ENCODE results near the gene WWOX.

The WWOX gene

GRCh38 chr16:79064256-79064972 is 965.0 kb downstream of the WWOX start:
- DNase-seq (ENCODE audit: low read depth in 2 of 2) = no peak

- DNase-seq (ENCODE audit: low read depth in 2 of 2) = no peak
These were observed 967.1 kb downstream of the WWOX start for GRCh38 chr16:79066561-79066960.

GRCh38 chr16:79067600-79067999 is 968.1 kb downstream of the WWOX start:
- DNase-seq (ENCODE audit: low read depth in 2 of 2) = no peak

- DNase-seq (ENCODE audit: low read depth in 2 of 2) = no peak
These were observed 969.7 kb downstream of the WWOX start for GRCh38 chr16:79069121-79069520.

- DNase-seq (ENCODE audit: low read depth in 2 of 2) = no peak
These were observed 970.2 kb downstream of the WWOX start for GRCh38 chr16:79069633-79070032.

GRCh38 chr16:79071424-79071823 is 972.0 kb downstream of the WWOX start:
- DNase-seq (ENCODE audit: low read depth in 2 of 2) = no peak

- DNase-seq (ENCODE audit: low read depth in 2 of 2) = no peak
These were observed 973.1 kb downstream of the WWOX start for GRCh38 chr16:79072517-79072916.

- DNase-seq (ENCODE audit: low read depth in 2 of 2) = no peak
These were observed 974.1 kb downstream of the WWOX start for GRCh38 chr16:79073566-79073965.

- DNase-seq (ENCODE audit: low read depth in 2 of 2) = no peak
These were observed 975.1 kb downstream of the WWOX start for GRCh38 chr16:79074541-79074940.

GRCh38 chr16:79074951-79075350 is 975.5 kb downstream of the WWOX start:
- no peak for DNase-seq (ENCODE audit: low read depth in 2 of 2)

GRCh38 chr16:79076047-79076767 is 976.8 kb downstream of the WWOX start:
- DNase-seq (ENCODE audit: low read depth in 2 of 2) = no peak

GRCh38 chr16:79077346-79077745 is 977.9 kb downstream of the WWOX start:
- no peak for DNase-seq (ENCODE audit: low read depth in 2 of 2)

GRCh38 chr16:79079656-79080420 is 980.4 kb downstream of the WWOX start:
- no peak for DNase-seq (ENCODE audit: low read depth in 2 of 2)

- DNase-seq (ENCODE audit: low read depth in 2 of 2) = no peak
These were observed 982.0 kb downstream of the WWOX start for GRCh38 chr16:79081297-79082066.

GRCh38 chr16:79082970-79083369 is 983.5 kb downstream of the WWOX start:
- no peak for DNase-seq (ENCODE audit: low read depth in 2 of 2)

- no peak for DNase-seq (ENCODE audit: low read depth in 2 of 2)
These were observed 984.2 kb downstream of the WWOX start for GRCh38 chr16:79083508-79084299.

- no peak for DNase-seq (ENCODE audit: low read depth in 2 of 2)
These were observed 989.5 kb downstream of the WWOX start for GRCh38 chr16:79088971-79089370.

- peak; percentile 9 to 19 for DNase-seq (ENCODE audit: low read depth in 2 of 2)
These were observed 990.4 kb downstream of the WWOX start for GRCh38 chr16:79089735-79090284.

GRCh38 chr16:79090966-79091365 is 991.5 kb downstream of the WWOX start:
- DNase-seq (ENCODE audit: low read depth in 2 of 2) = no peak

- DNase-seq (ENCODE audit: low read depth in 2 of 2) = no peak
These were observed 993.4 kb downstream of the WWOX start for GRCh38 chr16:79092846-79093245.

GRCh38 chr16:79093554-79093967 is 994.1 kb downstream of the WWOX start:
- no peak for DNase-seq (ENCODE audit: low read depth in 2 of 2)
